ENCODE measurements around the gene ARHGAP24.

DNA sequence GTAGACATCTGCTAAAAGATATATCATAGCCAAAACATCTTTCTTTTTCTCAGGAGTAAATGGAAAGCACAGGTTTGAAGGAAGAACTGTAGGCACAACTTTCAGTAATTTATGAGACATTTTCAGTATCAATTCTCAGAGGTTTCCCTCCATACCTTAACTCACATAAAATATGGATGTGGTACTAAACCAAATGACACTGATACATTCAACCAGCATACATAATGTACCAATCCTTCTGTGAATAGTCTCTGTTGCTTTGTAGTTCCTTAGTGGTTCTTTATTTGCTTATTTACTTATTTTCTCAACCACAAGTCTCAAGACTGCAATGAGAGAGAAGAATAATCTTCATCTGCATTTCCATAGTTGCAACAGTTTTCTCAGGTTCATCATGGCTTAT lies 96.1 kb downstream of the ARHGAP24 start:
- TF ChIP-seq, protein P1, sequence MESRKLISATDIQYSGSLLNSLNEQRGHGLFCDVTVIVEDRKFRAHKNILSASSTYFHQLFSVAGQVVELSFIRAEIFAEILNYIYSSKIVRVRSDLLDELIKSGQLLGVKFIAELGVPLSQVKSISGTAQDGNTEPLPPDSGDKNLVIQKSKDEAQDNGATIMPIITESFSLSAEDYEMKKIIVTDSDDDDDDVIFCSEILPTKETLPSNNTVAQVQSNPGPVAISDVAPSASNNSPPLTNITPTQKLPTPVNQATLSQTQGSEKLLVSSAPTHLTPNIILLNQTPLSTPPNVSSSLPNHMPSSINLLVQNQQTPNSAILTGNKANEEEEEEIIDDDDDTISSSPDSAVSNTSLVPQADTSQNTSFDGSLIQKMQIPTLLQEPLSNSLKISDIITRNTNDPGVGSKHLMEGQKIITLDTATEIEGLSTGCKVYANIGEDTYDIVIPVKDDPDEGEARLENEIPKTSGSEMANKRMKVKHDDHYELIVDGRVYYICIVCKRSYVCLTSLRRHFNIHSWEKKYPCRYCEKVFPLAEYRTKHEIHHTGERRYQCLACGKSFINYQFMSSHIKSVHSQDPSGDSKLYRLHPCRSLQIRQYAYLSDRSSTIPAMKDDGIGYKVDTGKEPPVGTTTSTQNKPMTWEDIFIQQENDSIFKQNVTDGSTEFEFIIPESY (IDR thresholded peaks at IDR 0.05), result no peak
- TF ChIP-seq, protein P2, sequence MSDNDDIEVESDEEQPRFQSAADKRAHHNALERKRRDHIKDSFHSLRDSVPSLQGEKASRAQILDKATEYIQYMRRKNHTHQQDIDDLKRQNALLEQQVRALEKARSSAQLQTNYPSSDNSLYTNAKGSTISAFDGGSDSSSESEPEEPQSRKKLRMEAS (IDR thresholded peaks at IDR 0.05; ENCODE audit: low read depth, low read length), result no peak
- TF ChIP-seq EP300 (IDR thresholded peaks at IDR 0.05; ENCODE audit: borderline replicate concordance in 1 of 2, control insufficient read depth in 1 of 2, low read depth in 2 of 2, low read length in 2 of 2), result no peak
- TF ChIP-seq, protein P3, sequence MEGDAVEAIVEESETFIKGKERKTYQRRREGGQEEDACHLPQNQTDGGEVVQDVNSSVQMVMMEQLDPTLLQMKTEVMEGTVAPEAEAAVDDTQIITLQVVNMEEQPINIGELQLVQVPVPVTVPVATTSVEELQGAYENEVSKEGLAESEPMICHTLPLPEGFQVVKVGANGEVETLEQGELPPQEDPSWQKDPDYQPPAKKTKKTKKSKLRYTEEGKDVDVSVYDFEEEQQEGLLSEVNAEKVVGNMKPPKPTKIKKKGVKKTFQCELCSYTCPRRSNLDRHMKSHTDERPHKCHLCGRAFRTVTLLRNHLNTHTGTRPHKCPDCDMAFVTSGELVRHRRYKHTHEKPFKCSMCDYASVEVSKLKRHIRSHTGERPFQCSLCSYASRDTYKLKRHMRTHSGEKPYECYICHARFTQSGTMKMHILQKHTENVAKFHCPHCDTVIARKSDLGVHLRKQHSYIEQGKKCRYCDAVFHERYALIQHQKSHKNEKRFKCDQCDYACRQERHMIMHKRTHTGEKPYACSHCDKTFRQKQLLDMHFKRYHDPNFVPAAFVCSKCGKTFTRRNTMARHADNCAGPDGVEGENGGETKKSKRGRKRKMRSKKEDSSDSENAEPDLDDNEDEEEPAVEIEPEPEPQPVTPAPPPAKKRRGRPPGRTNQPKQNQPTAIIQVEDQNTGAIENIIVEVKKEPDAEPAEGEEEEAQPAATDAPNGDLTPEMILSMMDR (IDR thresholded peaks at IDR 0.05 in 2 of 3, conservative IDR thresholded peaks at IDR 0.05 in 1 of 3; ENCODE audit: control insufficient read depth in 2 of 3, extremely low read depth in 1 of 3, insufficient read depth in 1 of 3, low read depth in 3 of 3, low read length in 3 of 3), result no peak
